Activated CD4-positive, alpha-beta T cell treated with anti-CD3 and anti-CD28 coated beads, Interleukin-2, Interleukin-6, amounts not matched to agents 100 ng/mL and 50 ng/mL, durations not matched to agents 16 hours and 8 hours (primary cell): ENCODE results near the gene FANCF.

Experiments
- DNase-seq: peaks from one replicate; pipeline ENCODE4 v3.0.0-alpha.2; 2020

FANCF gene

DNA sequence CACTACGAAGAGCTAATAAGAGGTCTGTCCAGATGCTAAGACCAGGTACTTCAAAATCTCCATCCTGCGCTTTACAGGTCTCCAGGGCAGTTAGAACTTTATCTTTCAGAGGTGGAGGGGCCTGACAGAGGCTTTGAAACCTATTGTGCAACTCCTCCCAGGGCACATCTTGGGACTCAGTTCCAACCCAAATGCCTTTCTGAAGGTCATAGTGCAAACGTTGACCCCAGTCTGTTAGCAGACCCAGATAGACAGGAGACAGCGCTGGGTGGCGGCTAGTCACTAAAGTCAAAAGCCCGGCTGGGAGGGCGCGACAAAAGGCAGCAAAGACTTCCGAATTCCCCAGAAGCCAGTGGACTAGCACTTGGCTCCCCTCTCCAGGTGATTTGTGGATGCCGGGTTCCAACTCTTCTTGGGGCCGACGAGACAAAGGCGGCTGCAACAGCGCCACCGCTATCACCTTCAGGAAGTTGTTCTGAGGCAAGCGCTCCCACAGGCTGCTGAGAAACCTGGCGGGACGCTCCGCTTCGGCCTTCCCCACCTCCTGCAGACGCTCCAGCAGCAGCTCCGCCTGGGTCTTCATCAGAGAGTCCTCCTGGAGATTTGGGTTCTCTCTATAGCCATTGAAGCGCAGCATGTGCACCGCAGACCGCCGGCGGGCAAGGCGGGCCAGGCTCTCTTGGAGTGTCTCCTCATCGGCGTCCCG lies 728 bp downstream of the FANCF start:
- peak; percentile 73 for DNase-seq

DNA sequence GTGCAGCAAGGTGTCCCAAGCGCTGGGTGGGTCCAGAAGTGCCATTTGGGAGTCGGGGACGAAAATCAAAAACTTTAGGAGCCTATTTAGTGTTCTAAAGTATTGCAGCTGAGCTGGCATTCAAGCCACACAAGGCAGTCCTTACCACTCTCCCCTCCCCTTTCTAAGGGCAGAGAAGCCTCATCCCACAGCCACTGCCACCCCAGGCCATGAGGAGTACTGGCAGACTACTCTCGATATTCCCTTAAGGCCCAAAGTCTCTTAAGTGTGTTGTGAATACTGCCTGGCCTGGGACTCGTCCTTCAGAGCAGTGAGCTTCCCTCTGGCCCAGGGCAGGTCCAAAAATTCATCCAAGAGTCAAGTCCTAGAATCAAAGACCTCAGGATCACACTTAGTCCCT lies 7.8 kb downstream of the FANCF start:
- no peak for DNase-seq

- no peak for DNase-seq
These were observed 21.7 kb downstream of the FANCF start for GRCh38 chr11:22603933-22604332.

GRCh38 chr11:22602504-22602903 lies 23.1 kb downstream of the FANCF start:
- no peak for DNase-seq

DNA sequence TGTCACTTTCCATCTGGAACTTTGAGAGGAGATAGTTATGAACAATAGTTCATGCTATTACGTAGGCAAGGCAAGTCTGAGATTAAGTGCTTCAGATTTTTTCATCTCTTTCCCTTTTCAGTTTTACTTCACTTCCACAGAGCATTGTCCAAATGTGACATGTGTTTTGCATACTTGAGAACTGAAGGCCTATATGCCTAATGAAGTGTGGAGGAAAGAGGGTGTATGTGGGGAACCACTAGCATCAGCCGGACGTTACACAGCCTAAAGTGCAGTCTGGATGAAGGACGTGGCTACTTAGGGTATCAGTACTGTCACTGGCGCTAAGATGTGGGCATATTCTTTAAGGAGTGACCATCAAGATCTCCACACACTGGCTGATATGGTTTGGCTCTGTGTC lies 26.2 kb downstream of the FANCF start:
- DNase-seq = no peak

- DNase-seq = no peak
These were observed 28.6 kb downstream of the FANCF start for GRCh38 chr11:22597062-22597461.

- DNase-seq = no peak
These were observed 40.6 kb downstream of the FANCF start for GRCh38 chr11:22584976-22585375.

- no peak for DNase-seq
These were observed 41.6 kb downstream of the FANCF start for GRCh38 chr11:22583963-22584492.

DNA sequence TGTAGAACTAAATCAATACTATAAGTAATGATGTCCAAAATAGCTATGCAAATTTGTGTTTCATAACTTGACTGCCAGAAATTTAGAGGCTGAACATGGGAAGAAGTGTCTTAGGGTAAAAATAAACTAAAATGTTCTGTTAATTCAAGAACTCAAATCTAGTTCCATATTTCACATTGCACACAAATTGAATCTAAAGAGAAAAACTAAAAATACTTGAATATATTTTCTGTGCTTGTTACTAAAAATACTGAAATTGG lies 43.5 kb downstream of the FANCF start:
- DNase-seq = no peak

- no peak for DNase-seq
These were observed 44.1 kb downstream of the FANCF start for GRCh38 chr11:22581354-22582150.

DNA sequence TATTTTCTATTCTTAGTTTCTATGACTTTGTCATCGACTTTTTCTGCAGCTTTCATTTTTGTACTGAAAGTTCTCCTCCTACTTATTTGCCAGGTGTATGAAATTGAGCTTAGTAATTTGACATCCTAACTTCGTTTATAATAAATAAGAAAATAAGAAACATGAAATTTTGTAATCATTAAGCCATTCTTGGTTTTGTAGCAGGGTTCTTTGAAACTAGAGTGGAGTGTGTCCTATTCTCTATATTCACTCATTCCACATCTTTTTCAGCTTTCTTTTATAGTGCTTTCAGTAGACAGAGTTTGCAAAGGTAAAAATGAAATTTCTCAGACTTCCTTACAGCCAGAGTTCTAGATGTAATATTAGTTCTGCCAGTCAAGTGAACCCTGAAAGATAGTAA lies 47.8 kb downstream of the FANCF start:
- no peak for DNase-seq
